ENCODE results near the gene TCF21.

TCF21 gene

DNA sequence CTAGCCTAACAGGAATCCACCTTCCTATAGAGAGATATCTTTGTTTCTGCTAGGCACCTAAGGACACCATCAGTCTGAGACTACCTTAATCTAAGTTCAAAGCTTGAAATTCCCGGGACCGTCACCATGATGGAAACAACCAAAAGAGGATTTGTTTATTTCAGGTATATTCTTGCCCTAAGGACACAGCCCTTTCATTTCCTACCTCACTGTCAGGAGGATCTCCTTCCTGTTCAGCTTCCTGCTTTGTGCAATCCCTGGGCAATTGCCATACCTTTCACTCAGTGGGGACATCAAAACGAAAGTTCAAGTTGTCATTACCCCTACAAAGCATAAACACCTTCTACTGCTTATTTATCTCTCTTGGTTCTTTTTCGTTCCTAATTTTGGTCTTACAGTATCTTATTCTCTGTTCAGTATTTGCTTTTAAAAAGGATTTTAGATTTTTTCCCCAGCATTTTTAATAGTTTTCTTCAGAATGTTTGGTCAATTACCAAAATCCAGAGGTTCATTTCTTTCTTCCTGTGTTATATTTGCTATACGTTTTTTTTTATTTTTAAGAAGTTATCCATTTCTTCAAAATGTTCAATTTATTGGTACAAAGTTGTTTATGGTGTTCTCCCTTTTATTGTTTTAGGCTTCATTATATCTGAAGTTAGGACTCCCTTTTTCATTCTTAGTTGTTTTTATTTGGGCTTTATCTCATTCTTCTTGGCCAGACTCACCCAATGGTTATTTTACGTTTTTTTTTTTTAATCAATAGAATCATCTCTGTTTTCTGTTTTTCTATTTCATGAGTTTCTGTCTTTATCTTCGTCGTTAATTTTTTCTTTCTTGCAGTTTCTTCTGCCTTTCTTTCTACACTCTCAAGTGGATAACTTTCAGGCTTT lies 51.1 kb downstream of the TCF21 start:
- TF ChIP-seq, protein P1, sequence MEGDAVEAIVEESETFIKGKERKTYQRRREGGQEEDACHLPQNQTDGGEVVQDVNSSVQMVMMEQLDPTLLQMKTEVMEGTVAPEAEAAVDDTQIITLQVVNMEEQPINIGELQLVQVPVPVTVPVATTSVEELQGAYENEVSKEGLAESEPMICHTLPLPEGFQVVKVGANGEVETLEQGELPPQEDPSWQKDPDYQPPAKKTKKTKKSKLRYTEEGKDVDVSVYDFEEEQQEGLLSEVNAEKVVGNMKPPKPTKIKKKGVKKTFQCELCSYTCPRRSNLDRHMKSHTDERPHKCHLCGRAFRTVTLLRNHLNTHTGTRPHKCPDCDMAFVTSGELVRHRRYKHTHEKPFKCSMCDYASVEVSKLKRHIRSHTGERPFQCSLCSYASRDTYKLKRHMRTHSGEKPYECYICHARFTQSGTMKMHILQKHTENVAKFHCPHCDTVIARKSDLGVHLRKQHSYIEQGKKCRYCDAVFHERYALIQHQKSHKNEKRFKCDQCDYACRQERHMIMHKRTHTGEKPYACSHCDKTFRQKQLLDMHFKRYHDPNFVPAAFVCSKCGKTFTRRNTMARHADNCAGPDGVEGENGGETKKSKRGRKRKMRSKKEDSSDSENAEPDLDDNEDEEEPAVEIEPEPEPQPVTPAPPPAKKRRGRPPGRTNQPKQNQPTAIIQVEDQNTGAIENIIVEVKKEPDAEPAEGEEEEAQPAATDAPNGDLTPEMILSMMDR (IDR thresholded peaks at IDR 0.05), result no peak

All from LNCAP (cell line).